Measurements from ENCODE around the gene RFESD. TPM values are rescaled to one million over a fixed set of nuclear protein-coding genes. Genes with fewer than 3 reads are reported as not detected.

RFESD gene
- total and polyA plus RNA-seq, 2 of the 8 experiments (the other 6 are each of a cell fraction or from before 2014, with no cell fraction given): 1.7 to 2.0 TPM

DNA sequence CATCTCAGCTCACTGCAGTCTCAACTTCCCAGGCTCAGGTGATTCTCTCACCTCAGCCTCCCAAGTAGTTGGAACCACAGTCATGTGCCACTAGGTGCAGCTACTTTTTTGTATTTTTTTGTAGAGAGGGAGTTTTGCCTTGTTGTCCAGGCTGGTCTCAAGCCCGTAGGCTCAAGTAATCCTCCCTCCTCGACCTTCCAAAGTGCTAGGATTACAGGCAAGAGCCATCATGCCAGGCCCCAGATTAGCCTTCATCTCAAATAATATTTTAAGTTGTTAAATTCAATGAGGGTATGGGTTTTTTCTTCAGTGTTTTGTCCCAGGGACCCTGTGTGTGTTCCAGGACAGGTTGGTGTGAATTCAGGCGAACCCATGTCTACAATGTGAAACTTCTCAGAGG is 12.5 kb upstream of the RFESD start:
- H3K18ac ChIP-seq (ENCODE audit: extremely low read depth, low read length): no peak overlapping the region
- WGBS, 2 experiments (ENCODE audit: extremely low coverage in 1 of 2, insufficient coverage in 1 of 2, insufficient read length in 1 of 2, insufficient replicate concordance in 2 of 2, low coverage in 1 of 2, low lambda C conversion rate in 2 of 2, missing lambda C conversion rate in 1 of 2): 88% methylated on average over 3 of the region's 3 CpGs; no CpG with 5 or more reads in 1 of the 2 experiments
- no peak overlapping the region for H4K8ac ChIP-seq (ENCODE audit: extremely low read depth, insufficient read depth, low read length)
- no peaks in the 10 kb centered on the region for H3K79me1 ChIP-seq (ENCODE audit: low read depth, low read length)
- no peaks in the 10 kb centered on the region for H3K79me2 ChIP-seq (ENCODE audit: control insufficient read depth in 1 of 2, insufficient read depth in 2 of 2, low read length in 2 of 2)
- no peak overlapping the region for H3K9ac ChIP-seq (replicated peaks in 1 of 4; ENCODE audit: extremely low read depth in 1 of 4, low read depth in 3 of 4, low read length in 3 of 4)
- no peak overlapping the region for H3K27ac ChIP-seq (ENCODE audit: low read depth, low read length)
- H3K4me2 ChIP-seq (ENCODE audit: insufficient read depth in 1 of 2, low read depth in 2 of 2, low read length in 2 of 2): no peak overlapping the region
- ChIA-PET CTCF (ENCODE audit: partially characterized antibody) (interaction anchor here (1.1 to 2.1 kb wide), 2 partner anchors 10 to 13 kb away, joined by 3 to 13 read pairs; partner anchors contain the start of gene RFESD), POLR2A (ENCODE audit: partially characterized antibody) (no interaction called here)
- H3K4me3 ChIP-seq (ENCODE audit: extremely low read depth in 1 of 4, insufficient read depth in 2 of 4, low read depth in 3 of 4, low read length in 4 of 4): no peak overlapping the region
- H3K23ac ChIP-seq (ENCODE audit: insufficient read length): no peak overlapping the region
- no peak overlapping the region for H2BK20ac ChIP-seq (ENCODE audit: low read length)
- H3K4me1 ChIP-seq (replicated peaks in 1 of 4; ENCODE audit: control insufficient read depth in 3 of 4, insufficient read depth in 4 of 4, low read length in 3 of 4): no peaks in the 10 kb centered on the region
- H3K56ac ChIP-seq (replicated peaks; ENCODE audit: insufficient read length, low read depth, low read length): no peak overlapping the region
- no peak for FAIRE-seq
- H3K23me2 ChIP-seq (ENCODE audit: low read depth, low read length): no peaks in the 10 kb centered on the region
- H2BK15ac ChIP-seq (ENCODE audit: low read length): no peak overlapping the region
- H4K5ac ChIP-seq (ENCODE audit: insufficient read length, low read depth, low read length): no peak overlapping the region
- no peak overlapping the region for H4K91ac ChIP-seq (replicated peaks; ENCODE audit: insufficient read length, low read length)
- H3K4ac ChIP-seq (replicated peaks; ENCODE audit: insufficient read length, low read depth, low read length): no peak overlapping the region
- H4K20me1 ChIP-seq (replicated peaks in 1 of 2; ENCODE audit: control insufficient read depth in 1 of 2, insufficient read depth in 2 of 2, low read length in 2 of 2): no peaks in the 10 kb centered on the region
- TF ChIP-seq SP1 (IDR thresholded peaks at IDR 0.05; ENCODE audit: low read depth, low read length) (no peak), RBBP5 (IDR thresholded peaks at IDR 0.05; ENCODE audit: borderline replicate concordance, low read depth, low read length) (no peak)
- H2BK5ac ChIP-seq (ENCODE audit: low read depth, low read length): no peak overlapping the region
- no peaks in the 10 kb centered on the region for H3K36me3 ChIP-seq (ENCODE audit: control insufficient read depth in 2 of 4, insufficient read depth in 4 of 4, low read length in 3 of 4)
- H2BK120ac ChIP-seq (replicated peaks; ENCODE audit: low read depth, low read length): no peak overlapping the region
- H3K9me3 ChIP-seq (ENCODE audit: insufficient read depth in 2 of 2, low read depth in 1 of 2, low read length in 1 of 2): peaks cover under 1 to 6% of the 10 kb centered on the region in 2 experiments; a peak in 1 of 4 replicates
- no peak overlapping the region for H2AK5ac ChIP-seq (ENCODE audit: low read depth, low read length)
- H2BK12ac ChIP-seq (ENCODE audit: low read depth, low read length): no peak overlapping the region
- DNase-seq (ENCODE audit: low read depth in 1 of 2, low spot score in 2 of 2): no peak
- H3K14ac ChIP-seq (ENCODE audit: insufficient read length): no peak overlapping the region
- H3K27me3 ChIP-seq (replicated peaks in 1 of 4; ENCODE audit: control insufficient read depth in 3 of 4, extremely low read depth in 1 of 4, insufficient read depth in 3 of 4, low read length in 3 of 4): no peaks in the 10 kb centered on the region
- H2AFZ ChIP-seq (ENCODE audit: low read length): no peak overlapping the region

Data from H1 (cell line).